Measurements from ENCODE around the gene SLC51B.
"Not testable (repeated sequence)": the region's sequence is repeated elsewhere in the genome, so short reads cannot be mapped to it uniquely, and the experiment has no call there.

The SLC51B gene

GRCh38 chr15:65067317-65067644 lies 22.1 kb downstream of the SLC51B start:
- FAIRE-seq = no peak

DNA sequence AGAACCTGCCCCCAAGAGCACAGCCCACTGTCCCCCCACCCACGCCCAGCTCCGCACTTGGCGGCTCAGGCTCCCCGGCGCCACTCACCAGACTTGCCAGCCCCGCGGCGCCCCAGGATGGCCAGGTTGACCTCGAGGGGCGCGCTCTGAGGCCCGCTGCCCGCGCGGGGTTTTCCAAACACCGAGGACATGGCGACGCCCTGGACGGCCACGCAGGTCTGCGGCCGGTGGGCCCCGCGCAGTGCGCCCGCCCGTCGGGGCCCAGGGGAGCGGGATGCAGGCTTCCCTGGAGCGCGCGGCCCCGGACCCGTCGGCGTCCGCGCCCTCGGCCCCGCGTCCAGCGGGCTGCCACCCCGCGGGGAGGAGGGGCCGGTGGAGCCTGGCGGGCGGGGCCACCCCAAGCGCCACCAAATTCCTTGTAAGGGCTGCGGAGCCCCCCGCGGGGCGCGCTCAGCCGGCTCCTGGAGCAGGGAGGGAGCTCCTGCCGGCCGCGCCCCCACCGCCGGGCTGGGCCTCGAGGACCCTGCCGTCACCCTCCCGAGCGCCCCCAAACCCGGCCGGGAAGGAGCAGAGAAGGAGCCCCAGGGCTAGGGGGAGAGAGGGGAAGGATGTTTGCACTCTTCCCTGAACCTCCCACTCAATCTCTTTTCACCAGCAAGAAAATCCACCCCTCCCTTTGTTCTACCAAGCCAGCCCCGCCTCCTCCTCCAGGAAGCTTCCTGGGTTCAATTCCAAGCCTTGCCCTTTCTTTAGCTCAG lies 22.6 kb downstream of the SLC51B start, which contains the start of gene RASL12:
Gene RASL12 (minus strand): TSS at position 347 of the 758 bp plus-strand sequence. CDS start 156 bp downstream, at position 191.
- FAIRE-seq = no peak

- FAIRE-seq = no peak
These were observed 23.2 kb downstream of the SLC51B start for GRCh38 chr15:65068403-65068788.

GRCh38 chr15:65069179-65069578 lies 24.0 kb downstream of the SLC51B start:
- FAIRE-seq = no peak

GRCh38 chr15:65069779-65070546 lies 24.8 kb downstream of the SLC51B start:
- no peak for FAIRE-seq

DNA sequence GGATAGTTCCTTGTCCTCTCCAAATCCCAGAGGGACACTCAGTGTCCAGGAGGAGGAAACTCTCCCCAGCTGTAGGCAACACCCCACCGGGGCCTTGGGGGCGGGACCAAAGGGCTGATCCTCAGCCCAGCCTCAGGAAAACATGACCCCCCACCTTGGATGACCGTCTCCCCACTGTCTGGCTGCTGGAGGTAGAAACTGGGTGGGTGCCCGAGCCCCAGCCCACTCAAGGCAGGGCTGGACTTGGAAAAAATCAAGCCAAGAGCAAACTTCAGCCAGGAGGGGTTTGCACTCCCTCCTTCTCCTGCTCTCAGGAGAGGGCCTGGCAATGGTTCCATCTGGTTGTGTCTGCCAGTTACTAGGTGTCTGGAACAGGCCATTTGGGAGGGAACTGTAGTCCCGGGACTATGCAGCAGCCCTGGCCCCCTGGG lies 26.2 kb downstream of the SLC51B start:
- FAIRE-seq = no peak

DNA sequence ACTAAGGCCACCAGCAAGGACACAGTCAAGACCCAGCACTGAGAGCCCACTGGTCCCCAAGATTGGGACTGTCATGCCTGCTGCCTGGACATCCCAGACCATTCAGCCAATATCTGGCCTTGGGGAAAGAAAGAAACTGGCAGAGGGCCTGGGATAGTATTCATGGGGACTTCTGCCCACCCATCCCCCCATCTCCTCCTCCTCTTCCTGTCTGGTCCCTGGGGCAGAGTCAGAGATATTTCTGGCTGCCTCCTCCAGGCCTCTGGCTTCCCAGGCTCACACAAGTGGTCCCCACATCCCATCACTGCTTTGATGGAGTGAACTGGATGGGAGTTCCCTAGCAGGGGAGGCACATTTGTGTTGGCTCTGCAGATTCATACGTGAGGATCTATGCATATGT lies 26.8 kb downstream of the SLC51B start:
- no peak for FAIRE-seq

- FAIRE-seq = no peak
These were observed 27.4 kb downstream of the SLC51B start for GRCh38 chr15:65072617-65073016.

- FAIRE-seq = not testable (repeated sequence)
These were observed 29.8 kb downstream of the SLC51B start for GRCh38 chr15:65074946-65075345.

DNA sequence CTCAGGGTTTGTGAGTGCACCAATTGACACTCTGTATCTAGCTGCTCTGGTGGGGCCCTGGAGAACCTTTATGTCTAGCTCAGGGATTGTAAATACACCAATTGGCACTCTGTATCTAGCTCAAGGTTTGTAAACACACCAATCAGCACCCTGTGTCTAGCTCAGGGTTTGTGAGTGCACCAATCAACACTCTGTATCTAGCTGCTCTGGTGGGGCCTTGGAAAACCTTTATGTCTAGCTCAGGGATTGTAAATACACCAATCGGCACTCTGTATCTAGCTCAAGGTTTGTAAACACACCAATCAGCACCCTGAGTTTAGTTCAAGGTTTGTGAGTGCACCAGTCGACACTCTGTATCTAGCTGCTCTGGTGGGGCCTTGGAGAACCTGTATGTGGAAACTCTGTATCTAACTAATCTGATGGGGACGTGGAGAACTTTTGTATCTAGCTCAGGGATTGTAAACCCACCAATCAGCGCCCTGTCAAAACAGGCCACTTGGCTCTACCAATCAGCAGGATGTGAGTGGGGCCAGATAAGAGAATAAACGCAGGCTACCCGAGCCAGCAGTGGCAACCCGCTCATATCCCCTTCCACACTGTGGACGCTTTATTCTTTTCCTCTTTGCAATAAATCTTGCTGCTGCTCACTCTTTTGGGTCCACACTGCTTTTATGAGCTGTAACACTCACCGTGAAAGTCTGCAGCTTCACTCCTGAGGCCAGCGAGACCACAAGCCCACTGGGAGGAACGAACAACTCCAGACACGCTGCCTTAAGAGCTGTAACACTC lies 30.6 kb downstream of the SLC51B start:
- not testable (repeated sequence) for FAIRE-seq

DNA sequence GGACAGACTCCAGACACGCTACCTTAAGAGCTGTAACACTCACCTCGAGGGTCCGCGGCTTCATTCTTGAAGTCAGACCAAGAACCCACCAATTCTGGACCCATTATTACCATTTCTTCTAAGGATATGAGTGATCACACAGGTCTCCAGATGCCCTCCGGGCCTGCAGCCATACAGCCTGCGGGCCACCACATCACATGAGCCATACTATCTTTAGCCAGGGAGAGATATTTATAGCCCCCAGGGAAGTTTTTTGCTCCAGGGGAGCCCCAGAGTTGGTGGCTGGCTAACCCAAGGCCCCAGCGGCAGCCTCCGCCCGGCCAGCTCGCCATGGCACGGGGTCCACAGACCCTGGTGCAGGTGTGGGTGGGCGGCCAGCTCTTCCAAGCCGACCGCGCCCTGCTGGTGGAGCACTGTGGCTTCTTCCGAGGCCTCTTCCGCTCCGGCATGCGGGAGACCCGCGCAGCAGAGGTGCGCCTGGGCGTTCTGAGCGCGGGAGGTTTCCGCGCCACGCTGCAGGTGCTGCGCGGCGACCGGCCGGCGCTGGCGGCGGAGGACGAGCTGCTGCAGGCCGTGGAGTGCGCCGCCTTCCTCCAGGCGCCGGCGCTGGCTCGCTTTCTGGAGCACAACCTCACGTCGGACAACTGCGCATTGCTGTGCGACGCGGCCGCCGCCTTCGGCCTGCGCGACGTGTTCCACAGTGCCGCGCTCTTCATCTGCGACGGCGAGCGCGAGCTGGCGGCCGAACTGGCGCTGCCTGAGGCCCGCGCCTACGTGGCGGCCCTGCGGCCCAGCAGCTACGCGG lies 31.5 kb downstream of the SLC51B start, which contains the start of gene KBTBD13:
Gene KBTBD13 (plus strand): TSS at position 261 of the 805 bp plus-strand sequence. CDS start 70 bp downstream, at position 331.
- no peak for FAIRE-seq

DNA sequence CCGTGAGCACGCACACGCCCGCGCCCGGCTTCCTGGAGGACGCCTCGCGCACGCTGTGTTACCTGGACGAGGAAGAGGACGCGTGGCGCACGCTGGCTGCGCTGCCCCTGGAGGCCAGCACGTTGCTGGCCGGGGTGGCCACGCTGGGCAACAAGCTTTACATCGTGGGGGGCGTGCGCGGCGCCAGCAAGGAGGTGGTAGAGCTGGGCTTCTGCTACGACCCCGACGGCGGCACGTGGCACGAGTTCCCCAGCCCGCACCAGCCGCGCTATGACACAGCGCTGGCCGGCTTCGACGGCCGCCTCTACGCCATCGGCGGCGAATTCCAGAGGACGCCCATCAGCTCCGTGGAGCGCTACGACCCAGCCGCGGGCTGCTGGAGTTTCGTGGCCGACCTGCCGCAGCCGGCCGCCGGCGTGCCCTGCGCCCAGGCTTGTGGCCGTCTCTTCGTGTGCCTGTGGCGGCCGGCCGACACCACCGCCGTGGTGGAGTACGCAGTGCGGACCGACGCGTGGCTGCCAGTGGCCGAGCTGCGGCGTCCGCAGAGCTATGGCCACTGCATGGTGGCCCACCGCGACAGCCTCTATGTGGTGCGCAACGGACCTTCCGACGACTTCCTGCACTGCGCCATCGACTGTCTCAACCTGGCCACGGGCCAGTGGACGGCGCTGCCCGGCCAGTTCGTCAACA lies 32.2 kb downstream of the SLC51B start:
- FAIRE-seq = no peak

- no peak for FAIRE-seq
These were observed 32.8 kb downstream of the SLC51B start for GRCh38 chr15:65077981-65078352.

GRCh38 chr15:65079580-65079979 lies 34.4 kb downstream of the SLC51B start:
- no peak for FAIRE-seq

DNA sequence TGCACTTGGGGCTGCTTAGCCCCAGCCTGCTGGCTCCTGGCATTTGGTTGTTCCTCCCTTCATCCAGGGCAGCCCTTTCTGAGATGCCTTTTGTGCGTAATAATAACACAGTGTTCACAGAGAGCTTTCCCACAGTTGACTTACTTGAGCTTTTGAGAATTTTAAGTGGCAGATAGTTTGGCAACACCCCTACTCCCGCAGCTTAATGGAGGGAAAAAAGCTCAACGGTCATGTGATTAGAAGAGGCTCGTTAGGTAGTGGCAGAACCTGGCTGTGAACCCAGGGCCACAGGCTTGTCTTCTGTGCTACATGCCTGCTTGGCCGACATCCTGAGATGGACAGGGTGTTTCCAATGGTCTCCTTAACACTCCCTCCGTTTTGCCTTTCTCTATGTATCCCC lies 36.1 kb downstream of the SLC51B start:
- FAIRE-seq = no peak

GRCh38 chr15:65081758-65082157 lies 36.6 kb downstream of the SLC51B start:
- no peak for FAIRE-seq

- FAIRE-seq = no peak
These were observed 37.2 kb downstream of the SLC51B start for GRCh38 chr15:65082303-65082953.

DNA sequence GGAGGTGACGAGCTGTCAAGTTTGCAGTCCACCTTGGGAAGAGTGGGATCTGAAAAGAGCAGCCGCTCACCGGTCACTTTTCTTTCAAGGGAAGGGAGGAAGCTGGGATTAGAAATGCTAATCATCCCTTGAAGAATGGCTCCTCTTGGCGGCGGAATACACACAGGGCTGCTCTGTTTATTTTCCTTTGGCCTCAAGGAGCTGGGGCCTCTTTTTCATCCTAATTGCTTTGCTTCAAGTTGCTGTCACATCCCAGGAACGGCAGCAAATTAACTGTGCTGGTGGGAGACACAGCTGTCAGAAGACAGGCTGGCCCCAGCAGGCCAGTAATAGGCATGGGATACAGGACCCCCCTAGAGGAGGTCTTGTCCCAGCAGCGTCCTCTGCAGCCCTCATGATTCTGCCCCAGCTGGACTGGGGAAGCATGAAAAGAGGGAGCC lies 38.1 kb downstream of the SLC51B start:
- FAIRE-seq = no peak

DNA sequence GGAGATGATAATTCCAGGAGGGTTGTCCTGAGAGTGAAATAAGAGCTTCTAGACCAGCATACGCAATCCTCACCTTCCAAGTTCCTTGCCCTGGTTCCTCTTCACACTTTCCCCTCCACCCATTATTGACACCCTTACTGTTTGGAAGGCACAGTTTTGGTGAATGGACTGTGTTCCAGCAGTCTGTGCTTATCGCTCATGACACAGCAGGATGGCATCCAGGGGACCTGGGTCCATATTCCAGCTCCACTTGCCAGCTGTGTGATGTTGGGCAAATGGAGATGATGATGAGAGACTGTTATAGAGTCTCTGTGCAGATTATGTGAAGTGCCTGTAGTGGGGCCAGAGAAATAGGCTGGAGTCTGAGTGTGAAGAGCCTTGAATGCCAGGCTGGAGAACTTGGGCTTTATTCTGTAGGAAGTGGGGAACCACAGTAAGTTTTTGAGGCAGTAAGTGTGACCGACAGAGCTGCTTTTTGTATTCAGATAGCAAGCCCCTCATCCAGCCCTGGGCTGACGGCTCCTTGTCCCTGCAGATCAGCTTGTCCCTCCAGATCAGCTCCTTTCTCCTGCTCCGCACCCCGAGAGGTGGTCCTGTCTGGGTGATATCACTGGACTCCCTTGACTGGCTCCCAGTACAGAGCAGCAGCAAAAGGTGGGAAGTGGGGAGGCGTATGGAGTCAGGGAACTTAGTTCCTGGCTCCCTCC lies 39.5 kb downstream of the SLC51B start:
- no peak for FAIRE-seq

- FAIRE-seq = no peak
These were observed 40.1 kb downstream of the SLC51B start for GRCh38 chr15:65085207-65085753.
